GM19239 (cell line): ENCODE measurements around the gene POLR2I.
"Not testable (repeated sequence)": the region's sequence is repeated elsewhere in the genome, so short reads cannot be mapped to it uniquely, and the experiment has no call there.

ENCODE experiments used
- DNase-seq: peaks from one replicate; pipeline ENCODE4 v3.0.0; 2011; ENCODE audit warnings: low spot score; ENCODE audit not compliant: insufficient read length
- FAIRE-seq: peaks from 2 replicates; lab custom pipeline; 2011; peaks lifted over from hg19 to GRCh38; lab: Jason Lieb, UNC

POLR2I gene

DNA sequence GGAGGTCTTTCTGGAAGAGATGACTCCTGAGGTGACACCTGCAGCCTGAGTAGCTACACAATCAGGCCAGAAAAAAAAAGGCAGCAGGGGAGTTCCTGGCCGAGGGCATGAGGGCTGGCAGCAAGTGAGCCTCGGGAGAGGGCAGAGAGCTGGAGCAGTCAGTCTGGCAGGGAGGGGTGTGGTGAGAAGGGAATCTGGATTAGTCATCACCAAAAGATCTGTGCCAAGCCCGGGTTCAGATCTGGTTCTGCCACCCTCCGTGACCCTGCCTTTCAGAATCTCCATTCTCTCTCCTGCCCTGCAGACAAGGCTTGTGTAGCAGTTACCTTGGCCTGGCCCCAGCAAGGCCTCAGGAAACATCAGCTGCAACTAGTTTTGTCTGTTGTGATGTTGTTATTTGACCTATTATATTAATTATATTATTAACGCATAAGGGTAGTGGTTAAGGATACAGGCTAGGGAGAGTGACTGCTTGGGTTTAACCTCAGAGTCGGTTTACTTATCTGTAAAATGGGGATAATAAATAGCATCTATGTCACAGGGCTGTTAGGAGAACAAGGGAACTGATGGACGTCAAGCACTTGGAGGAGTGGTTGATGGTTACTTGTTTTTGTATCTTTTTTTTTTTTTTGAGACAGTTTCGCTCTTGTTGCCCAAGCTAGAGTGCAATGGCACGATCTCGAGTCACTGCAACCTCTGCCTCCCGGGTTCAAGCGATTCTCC, 22.4 kb upstream of the POLR2I start:
- FAIRE-seq (no peak), DNase-seq (no peak)

GRCh38 chr19:36134867-36135266, 20.2 kb upstream of the POLR2I start:
- FAIRE-seq, DNase-seq: not testable (repeated sequence)

DNA sequence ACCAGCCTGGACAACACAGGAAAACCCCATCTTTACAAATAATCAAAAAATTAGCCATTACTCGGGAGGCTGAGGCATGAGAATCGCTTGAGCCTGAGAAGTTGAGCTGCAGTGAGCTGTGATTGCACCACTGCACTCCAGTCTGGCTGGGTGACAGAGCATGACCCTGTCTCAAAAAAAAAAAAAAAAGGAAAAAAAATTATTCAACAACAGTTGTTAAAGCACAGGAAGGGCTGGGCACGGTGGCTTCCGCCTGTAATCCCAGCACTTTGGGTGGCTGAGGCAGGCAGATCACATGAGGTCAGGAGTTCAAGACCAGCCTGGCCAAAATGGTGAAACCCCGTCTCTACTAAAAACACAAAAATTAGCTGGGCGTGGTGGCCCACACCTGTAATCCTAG, 16.5 kb upstream of the POLR2I start:
- not testable (repeated sequence) for FAIRE-seq, DNase-seq

DNA sequence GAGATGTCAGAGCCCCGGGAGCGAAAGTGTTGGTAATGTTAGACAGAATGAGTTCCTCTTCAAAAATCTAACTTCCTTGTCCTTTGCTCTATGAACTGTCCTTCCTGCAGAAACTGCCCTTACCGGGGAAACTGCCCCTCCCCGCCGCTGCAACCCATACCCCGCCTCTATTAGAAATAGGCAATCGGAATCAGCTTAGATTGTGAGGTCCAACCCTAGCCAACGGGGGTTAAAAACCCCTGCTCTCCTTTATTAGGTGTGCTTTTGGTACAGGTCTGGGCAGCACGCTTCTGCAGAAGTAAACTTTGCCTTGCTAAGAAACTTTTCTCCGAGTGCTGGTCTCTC, 13.7 kb upstream of the POLR2I start:
- no peak for DNase-seq
- no peak for FAIRE-seq

DNA sequence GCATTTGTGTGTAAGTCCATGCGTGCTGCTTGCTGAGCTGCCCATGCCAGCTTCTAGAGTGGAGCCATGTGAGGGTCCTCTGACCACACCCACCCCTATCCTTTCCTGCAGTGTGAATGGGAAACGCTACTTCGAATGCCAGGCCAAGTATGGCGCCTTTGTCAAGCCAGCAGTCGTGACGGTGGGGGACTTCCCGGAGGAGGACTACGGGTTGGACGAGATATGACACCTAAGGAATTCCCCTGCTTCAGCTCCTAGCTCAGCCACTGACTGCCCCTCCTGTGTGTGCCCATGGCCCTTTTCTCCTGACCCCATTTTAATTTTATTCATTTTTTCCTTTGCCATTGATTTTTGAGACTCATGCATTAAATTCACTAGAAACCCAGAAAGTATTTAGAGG, 10.9 kb upstream of the POLR2I start:
- DNase-seq (no peak), FAIRE-seq (no peak)

DNA sequence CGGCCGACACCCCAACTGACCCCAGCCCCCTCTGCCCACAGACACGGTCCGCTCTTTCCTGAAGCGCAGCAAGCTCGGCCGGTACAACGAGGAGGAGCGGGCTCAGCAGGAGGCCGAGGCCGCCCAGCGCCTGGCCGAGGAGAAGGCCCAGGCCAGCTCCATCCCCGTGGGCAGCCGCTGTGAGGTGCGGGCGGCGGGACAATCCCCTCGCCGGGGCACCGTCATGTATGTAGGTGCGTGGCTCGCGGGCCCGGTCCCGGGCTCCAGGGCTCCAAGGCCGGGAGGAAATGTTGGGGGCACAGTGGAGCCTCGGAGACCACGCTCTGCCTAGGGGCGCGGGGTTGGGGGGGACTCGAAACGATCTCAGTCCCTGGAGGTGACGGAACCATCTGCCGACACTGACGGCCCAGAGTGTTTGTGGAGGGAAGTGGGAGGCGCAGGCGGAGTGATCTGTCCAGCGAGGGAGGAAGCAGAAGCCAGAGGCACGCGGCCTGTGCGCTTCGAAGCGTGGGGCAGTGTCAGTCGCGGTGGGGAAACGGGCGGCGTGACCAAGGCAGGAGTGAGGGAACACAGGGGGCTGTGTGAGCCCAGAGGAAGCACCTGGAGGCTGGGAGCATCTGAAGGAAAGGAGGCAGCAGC, 6.9 kb upstream of the POLR2I start:
- no peak for DNase-seq
- no peak for FAIRE-seq

DNA sequence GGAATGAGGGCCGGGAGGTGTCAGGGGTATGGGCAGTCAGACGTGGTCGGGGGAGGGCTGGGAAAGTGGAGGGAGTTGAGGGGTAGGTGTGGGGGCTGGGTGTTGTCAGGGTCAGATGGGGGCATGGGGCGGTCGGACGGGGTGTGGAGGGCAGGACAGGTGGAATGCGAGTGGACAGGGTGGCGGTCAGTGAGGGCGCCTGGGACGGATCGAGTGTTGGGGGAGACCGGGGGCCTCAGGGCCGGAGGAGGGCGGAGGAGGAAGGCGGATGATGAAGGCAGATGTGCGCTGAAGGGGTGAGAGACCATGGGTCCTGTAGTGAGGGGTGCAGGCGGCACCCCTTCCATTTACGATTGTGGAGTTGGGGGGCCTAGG, 6.3 kb upstream of the POLR2I start:
- FAIRE-seq = no peak

DNA sequence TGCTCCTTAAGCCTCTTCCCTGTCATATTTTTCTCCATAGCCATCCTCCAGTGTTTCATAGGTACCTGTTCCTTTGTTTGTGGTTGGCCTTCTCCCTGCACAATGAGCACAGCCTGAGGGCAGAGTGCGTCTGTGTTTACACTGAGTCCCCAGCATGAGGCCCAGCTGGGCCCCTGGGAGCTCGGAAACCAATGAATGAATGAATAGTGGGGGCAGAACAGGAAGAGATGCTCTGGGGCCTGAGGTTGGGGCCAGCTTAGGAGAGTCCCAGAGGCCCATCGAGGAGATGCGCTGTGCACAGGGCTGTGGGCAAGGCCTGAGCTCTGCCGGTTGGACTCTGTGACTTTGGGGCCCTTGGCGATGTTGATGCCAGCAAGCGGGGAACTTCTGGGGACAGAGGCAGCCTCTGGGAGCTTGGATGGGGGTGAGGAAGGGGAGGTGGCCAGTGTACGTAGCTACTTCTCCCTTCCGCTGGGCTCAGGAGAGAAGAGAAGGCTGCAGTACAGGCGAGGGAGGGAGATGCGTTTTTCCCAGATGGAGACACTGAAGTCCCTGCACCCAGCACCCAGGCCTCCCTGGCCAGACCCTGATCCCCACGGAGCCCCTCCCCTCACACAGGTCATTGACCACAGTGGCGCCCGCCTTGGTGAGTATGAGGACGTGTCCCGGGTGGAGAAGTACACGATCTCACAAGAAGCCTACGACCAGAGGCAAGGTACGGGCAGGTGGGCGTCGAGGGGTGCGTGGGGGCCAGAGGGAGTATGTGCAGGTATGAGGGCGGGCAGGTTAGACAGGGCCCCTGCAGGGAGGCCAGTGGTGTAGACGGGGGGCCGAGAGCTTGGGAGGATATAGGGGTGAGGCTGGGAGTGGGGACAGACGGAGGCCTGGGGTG, 5.7 kb upstream of the POLR2I start:
- FAIRE-seq = no peak
- DNase-seq = no peak

More for the DNA sequence above, 6.3 kb upstream of the POLR2I start:
- no peak for DNase-seq

DNA sequence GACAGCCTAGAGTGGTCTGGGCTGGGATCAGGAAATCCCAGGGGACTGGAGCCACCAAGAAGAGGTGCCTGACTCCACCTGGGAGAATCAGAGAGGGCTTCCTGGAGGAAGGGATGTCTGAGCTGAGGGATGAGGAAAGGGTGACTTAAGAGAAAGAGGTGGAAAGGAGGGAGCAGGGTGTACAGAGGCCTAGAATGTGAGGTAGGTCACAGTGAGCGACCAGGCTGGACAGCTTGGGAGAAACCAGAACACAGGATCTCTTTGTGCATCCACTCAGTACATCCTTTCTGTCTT, 1.6 kb upstream of the POLR2I start:
- DNase-seq (no peak), FAIRE-seq (no peak)

GRCh38 chr19:36115453-36116343, 1.0 kb upstream of the POLR2I start, which contains the start of gene TBCB:
TSS of gene TBCB (plus strand) at chr19:36115468. CDS start at chr19:36115561, 93 bp downstream.
- peak; percentile 72 for DNase-seq
- no peak for FAIRE-seq

DNA sequence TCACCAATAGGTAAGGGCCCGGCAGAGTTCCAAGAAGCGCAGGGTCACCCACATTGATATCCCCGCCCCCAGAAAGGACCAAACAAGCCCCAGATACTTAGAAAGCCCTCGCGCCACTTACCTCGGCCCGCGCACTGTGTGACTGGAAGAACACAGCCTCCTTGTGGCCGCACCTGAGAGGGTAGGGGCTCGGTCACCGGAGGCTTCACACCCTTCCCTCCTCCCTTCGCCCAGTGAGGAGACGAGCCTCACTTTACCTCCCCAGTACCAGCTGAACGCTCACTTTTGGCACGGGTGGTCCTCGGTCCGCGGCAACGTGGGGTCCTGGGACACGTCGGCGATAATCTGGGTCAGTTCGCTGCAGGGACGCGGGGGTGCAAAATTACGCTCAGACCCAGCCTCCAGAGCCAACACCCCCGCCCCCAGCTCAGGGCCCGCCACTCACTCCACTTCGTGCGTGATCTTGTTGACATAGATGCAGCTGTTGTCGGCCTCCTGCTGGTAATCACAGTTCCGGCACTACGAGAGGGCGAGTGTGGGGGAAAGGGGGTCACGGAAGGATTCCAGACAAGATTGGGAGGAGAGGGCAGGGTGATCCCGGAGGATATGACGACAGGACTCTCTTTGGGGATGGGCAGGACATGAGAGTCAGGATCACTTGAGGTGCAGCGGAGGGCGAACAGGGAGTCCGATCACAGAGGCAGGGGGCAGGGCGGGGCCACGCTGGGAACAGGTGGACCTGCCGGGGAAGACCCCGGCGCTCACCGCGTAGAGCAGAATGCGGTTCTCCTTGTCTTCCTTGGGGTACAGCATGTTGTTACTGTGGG, 568 bp downstream of the POLR2I start:
- FAIRE-seq (peak; percentile 53), DNase-seq (no peak)

DNA sequence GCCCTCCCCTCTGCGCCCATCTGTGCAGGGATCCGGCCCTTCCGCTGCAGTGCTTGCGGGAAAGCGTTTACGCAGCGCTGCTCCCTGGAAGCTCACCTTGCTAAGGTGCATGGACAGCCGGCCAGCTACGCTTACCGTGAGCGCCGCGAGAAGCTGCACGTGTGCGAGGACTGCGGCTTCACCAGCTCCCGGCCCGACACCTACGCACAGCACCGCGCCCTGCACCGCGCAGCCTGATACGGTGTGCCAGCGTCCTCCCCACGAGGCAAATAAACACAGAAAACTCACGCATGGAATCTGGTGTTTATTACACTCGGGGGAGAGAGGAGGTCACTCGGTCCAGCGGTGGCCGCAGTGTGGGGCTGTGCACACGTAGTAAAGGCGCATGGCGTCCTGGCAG, 1.2 kb downstream of the POLR2I start:
- DNase-seq = no peak
- FAIRE-seq = no peak

DNA sequence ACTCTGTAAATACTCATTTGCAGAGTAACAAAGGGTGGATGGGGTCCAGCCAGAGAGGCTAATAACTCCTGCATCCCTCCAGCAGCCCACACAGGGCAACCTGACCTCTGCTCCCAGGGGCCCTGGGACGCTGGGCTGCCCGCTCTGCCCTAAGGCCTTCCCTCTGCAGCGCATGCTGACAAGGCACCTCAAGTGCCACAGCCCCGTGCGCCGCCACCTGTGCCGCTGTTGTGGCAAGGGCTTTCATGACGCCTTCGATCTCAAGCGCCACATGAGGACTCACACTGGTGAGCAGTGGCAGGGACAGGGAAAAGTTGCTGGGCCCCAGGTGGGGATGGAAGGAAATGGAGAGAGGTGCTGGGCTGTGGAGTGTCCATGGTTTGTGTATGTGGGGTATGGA, 2.0 kb downstream of the POLR2I start:
- no peak for FAIRE-seq
- no peak for DNase-seq

DNA sequence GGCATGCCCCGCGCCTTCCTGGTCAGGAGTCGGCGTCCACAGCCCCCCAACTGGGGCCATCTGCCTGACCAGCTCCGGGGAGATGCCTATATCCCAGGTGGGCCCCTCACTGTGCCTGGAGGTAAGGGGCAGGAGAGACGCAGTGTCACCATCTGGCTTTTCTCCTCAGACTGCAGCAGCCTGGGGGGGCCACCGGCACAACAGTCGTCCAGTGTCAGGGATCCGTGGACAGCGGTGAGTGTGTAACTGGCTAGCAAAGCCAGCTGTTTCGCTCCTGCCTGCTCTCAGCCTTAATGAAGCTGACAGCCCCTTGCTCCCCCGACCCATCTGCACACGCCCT, 3.5 kb downstream of the POLR2I start:
- no peak for FAIRE-seq
- DNase-seq = no peak

DNA sequence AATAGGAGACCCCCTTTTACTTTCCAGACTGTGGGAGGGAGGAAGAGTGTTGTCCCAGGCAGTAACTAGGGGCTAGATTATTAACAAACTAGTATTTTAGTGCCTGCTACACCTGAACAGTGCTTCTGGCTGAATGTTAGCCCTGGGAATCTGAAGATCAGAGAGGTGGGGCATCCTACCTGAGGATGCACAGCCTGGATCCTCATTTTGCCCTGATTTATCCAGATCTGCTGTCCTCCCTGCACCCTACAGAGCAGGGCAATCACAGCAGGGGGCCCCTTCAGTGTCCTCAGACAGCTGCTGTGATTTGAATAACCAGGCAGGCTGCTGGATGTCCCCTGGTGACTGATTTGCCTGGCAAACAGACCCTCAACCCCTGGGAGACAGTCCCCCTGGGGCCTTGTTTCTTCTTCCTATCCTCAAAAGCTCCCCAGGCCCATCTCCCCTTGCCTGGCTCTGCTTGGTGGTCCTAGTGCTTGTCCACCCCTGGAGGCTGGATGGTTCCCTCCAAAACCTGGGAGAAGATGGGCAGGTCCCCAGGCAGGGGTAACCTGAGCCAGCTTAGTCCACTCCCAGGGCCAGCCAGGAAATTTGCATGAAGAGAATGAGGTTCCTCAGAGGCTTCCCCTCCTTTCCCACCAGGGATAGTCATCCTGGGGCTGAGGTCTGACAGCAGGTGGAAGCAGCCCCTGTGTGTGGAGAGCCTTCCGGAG, 4.0 kb downstream of the POLR2I start, which contains the start of gene OVOL3:
Gene OVOL3, plus strand, starts transcription at position 657 of the 713 bp plus-strand sequence. CDS start 60 bp downstream, outside the sequence.
- FAIRE-seq = no peak
- DNase-seq = no peak

DNA sequence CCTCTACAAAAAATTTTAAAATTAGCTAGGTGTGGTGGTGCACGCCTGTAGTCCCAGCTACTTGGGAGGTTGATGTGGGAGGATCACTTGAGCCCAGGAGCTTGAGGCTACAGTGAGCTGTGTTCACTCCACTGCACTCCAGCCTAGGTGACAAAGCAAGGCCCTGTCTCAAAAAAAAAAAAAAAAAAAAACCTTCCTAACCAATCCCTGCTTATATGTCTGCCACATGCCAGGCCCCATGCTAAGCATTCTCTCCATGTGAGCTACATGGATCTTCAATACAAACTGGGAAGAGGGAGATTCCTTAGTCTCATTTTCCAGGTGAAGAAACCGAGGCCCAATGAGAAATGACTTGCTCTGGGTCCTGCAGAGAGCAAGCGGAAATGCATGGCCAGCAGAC, 6.0 kb downstream of the POLR2I start:
- DNase-seq (no peak), FAIRE-seq (no peak)

DNA sequence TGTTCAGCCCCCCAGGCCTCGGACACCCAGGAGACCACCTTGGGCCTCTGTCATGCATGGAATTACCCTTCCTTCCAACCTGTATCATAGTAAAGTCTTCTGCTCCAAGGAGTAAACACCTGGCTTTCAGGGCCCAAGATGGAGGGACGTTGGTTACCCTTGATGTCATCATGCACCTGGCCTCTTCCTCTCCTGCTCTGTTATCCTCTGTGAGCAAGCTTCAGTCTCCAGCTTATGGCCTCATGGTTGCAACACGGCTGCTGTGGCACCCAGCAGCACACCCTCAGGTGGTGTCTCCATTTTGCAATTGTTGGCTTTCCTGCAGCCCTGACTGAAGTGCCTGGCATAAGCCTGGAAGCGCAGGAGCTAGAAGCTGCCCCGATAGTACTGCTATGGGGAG, 7.7 kb downstream of the POLR2I start:
- FAIRE-seq = no peak

GRCh38 chr19:36106441-36106840, 8.2 kb downstream of the POLR2I start:
- FAIRE-seq (no peak), DNase-seq (no peak)

More for the DNA sequence above, 7.7 kb downstream of the POLR2I start:
- no peak for DNase-seq
